ENCODE results near the gene WSB1. TPM values are rescaled to one million over a fixed set of nuclear protein-coding genes. Genes with fewer than 3 reads are reported as not detected.

The WSB1 gene
- total RNA-seq, 1 experiment from 2014 or later = 114 TPM

DNA sequence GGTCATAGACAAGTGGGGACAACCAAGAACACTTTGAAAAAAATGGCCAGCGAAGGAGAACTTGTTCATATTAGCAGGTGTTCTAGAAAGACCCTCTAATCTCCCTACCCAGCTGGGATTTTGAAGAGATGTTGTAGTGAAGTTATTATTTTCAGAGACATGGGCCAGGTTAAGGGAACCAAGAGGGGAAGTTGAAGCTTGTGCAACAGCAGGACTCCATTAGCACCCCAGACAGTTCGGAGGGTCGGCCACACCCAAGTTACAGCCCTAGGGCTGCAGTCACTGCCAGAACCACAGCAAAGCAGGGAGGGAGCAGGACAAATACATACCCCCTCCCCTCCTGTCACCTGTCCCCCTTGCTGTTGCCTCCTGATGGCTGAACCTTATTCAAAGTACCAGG is 42.3 kb downstream of the WSB1 start:
- no peak for TF ChIP-seq EZH2 (IDR thresholded peaks at IDR 0.05; ENCODE audit: borderline replicate concordance, low read depth, low read length, poor library complexity, severe bottlenecking)
- TF ChIP-seq, protein P1, sequence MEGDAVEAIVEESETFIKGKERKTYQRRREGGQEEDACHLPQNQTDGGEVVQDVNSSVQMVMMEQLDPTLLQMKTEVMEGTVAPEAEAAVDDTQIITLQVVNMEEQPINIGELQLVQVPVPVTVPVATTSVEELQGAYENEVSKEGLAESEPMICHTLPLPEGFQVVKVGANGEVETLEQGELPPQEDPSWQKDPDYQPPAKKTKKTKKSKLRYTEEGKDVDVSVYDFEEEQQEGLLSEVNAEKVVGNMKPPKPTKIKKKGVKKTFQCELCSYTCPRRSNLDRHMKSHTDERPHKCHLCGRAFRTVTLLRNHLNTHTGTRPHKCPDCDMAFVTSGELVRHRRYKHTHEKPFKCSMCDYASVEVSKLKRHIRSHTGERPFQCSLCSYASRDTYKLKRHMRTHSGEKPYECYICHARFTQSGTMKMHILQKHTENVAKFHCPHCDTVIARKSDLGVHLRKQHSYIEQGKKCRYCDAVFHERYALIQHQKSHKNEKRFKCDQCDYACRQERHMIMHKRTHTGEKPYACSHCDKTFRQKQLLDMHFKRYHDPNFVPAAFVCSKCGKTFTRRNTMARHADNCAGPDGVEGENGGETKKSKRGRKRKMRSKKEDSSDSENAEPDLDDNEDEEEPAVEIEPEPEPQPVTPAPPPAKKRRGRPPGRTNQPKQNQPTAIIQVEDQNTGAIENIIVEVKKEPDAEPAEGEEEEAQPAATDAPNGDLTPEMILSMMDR (conservative IDR thresholded peaks at IDR 0.05; ENCODE audit: low read depth, low read length) = no peak
- H3K27ac ChIP-seq (ENCODE audit: low read depth, low read length, poor library complexity, severe bottlenecking) = no peak overlapping the region
- no peaks in the 10 kb centered on the region for H3K27me3 ChIP-seq (replicated peaks; ENCODE audit: insufficient read depth, low read depth, low read length, poor library complexity)
- no TSS peak for BruUV-seq (replicated peaks)
- ChIA-PET POLR2A (ENCODE audit: low non-redundant PET) (no interaction called here), CTCF (no interaction called here)
- H3K4me1 ChIP-seq (ENCODE audit: insufficient read depth, low read length, poor library complexity, severe bottlenecking) = peaks cover 19% of the 10 kb centered on the region
- no peaks in the 10 kb centered on the region for H3K9me3 ChIP-seq (ENCODE audit: low read depth, low read length, poor library complexity, severe bottlenecking)
- no peak overlapping the region for H3K4me3 ChIP-seq (ENCODE audit: low read depth, low read length, poor library complexity, severe bottlenecking)
- no peaks in the 10 kb centered on the region for H3K36me3 ChIP-seq (ENCODE audit: insufficient read depth, low read length, poor library complexity, severe bottlenecking)
- intact Hi-C loops (cut with micrococcal nuclease; ENCODE audit: unreplicated experiment) = no loop called here
- DNase-seq (ENCODE audit: low spot score) = no peak

DNA sequence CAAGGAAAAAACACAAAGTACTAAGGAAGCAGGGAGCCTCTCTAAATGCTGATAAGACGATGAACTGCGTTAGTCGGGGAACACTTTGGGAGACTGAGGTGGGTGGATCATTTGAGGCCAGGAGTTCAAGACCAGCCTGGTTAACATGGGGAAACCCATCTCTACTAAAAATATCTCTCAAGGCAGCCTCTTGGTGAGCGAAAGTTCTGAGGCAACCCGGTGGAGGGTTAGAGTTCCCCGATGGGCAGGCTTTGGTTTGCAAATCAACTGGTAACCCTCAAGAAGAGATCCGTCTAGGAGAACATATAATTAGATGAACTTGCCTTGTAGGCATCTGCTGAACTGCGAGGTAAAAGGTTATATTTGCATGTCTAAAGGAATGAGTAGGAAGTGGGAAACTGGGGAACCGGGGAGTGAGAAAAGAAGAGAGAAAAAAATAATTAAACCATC is 44.6 kb downstream of the WSB1 start:
- Histone ChIP-seq H3K36me3 (ENCODE audit: insufficient read depth, low read length, poor library complexity, severe bottlenecking) (no peaks in the 10 kb centered on the region), H3K27me3 (replicated peaks; ENCODE audit: insufficient read depth, low read depth, low read length, poor library complexity) (no peaks in the 10 kb centered on the region), H3K4me3 (ENCODE audit: low read depth, low read length, poor library complexity, severe bottlenecking) (no peak overlapping the region), H3K27ac (ENCODE audit: low read depth, low read length, poor library complexity, severe bottlenecking) (no peak overlapping the region), H3K9me3 (ENCODE audit: low read depth, low read length, poor library complexity, severe bottlenecking) (no peaks in the 10 kb centered on the region), H3K4me1 (ENCODE audit: insufficient read depth, low read length, poor library complexity, severe bottlenecking) (peaks cover 18% of the 10 kb centered on the region)
- BruUV-seq (replicated peaks) = no TSS peak
- DNase-seq (ENCODE audit: low spot score) = no peak
- CTCF ChIA-PET = no interaction called here
- TF ChIP-seq, protein P1 (conservative IDR thresholded peaks at IDR 0.05; ENCODE audit: low read depth, low read length) = no peak
- no peak for TF ChIP-seq EZH2 (IDR thresholded peaks at IDR 0.05; ENCODE audit: borderline replicate concordance, low read depth, low read length, poor library complexity, severe bottlenecking)
- intact Hi-C loops (cut with micrococcal nuclease; ENCODE audit: unreplicated experiment) = no loop called here
- POLR2A ChIA-PET (ENCODE audit: low non-redundant PET) = no interaction called here

DNA sequence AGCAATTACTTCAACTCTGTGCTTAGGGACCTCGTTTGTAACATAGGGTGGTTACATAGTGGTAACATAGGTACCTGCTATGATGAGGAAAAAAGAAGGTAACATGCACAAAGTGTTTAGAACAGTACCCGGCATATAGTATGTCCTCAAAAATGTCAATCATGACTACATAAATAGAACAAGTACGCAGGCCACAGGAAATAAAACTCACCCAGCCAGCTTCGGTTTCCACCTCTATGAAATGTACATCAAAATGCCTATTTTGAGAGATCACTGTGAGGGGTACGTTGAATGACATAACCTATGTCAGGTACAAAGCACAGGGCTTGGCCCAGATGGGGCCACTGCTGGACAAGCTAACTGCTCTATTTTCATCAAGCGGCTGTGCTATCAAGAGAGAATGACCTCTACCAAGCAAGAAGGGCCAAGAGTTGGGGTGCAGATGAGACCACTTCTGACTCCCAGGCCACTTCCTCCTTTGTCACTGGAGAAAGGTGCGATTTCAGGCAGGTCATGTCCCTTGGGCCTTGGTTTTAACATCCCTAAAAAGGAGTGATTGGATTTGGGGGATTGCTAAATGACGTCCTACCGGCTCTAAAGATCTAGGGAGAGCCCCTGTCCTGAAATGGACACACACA is 45.4 kb downstream of the WSB1 start:
- H3K36me3 ChIP-seq (ENCODE audit: insufficient read depth, low read length, poor library complexity, severe bottlenecking) = no peaks in the 10 kb centered on the region
- intact Hi-C loops (cut with micrococcal nuclease; ENCODE audit: unreplicated experiment) = no loop called here
- no peak overlapping the region for H3K27ac ChIP-seq (ENCODE audit: low read depth, low read length, poor library complexity, severe bottlenecking)
- H3K9me3 ChIP-seq (ENCODE audit: low read depth, low read length, poor library complexity, severe bottlenecking) = no peaks in the 10 kb centered on the region
- no peak for DNase-seq (ENCODE audit: low spot score)
- BruUV-seq (replicated peaks) = no TSS peak
- no peaks in the 10 kb centered on the region for H3K27me3 ChIP-seq (replicated peaks; ENCODE audit: insufficient read depth, low read depth, low read length, poor library complexity)
- peaks cover 23% of the 10 kb centered on the region for H3K4me1 ChIP-seq (ENCODE audit: insufficient read depth, low read length, poor library complexity, severe bottlenecking)
- POLR2A ChIA-PET (ENCODE audit: low non-redundant PET) = interaction anchor here (0.6 kb wide), 1 partner anchor 18 kb away, joined by 3 read pairs; no protein-coding TSS in a partner anchor
- H3K4me3 ChIP-seq (ENCODE audit: low read depth, low read length, poor library complexity, severe bottlenecking) = no peak overlapping the region
- TF ChIP-seq EZH2 (IDR thresholded peaks at IDR 0.05; ENCODE audit: borderline replicate concordance, low read depth, low read length, poor library complexity, severe bottlenecking) = no peak
- TF ChIP-seq, protein P1 (conservative IDR thresholded peaks at IDR 0.05; ENCODE audit: low read depth, low read length) = no peak
- CTCF ChIA-PET = no interaction called here

Measured in A673 (cell line).